Measurements from ENCODE around the gene TEX54.
"Not testable (repeated sequence)": the region's sequence is repeated elsewhere in the genome, so short reads cannot be mapped to it uniquely, and the experiment has no call there.

Gene TEX54

GRCh38 chr11:62854825-62855570 is 22.4 kb upstream of the TEX54 start:
- no peak for DNase-seq

- no peak for DNase-seq
These were observed 21.6 kb upstream of the TEX54 start for GRCh38 chr11:62854013-62854824.

GRCh38 chr11:62853279-62853965 is 20.8 kb upstream of the TEX54 start:
- DNase-seq: no peak

- no peak for DNase-seq
These were observed 20.0 kb upstream of the TEX54 start for GRCh38 chr11:62852523-62853188.

GRCh38 chr11:62851807-62852522 is 19.3 kb upstream of the TEX54 start:
- DNase-seq: no peak

- no peak for DNase-seq
These were observed 18.5 kb upstream of the TEX54 start for GRCh38 chr11:62850911-62851806.

- DNase-seq: no peak
These were observed 15.2 kb upstream of the TEX54 start for GRCh38 chr11:62847767-62848314.

- DNase-seq: no peak
These were observed 13.5 kb upstream of the TEX54 start for GRCh38 chr11:62846177-62846576.

DNA sequence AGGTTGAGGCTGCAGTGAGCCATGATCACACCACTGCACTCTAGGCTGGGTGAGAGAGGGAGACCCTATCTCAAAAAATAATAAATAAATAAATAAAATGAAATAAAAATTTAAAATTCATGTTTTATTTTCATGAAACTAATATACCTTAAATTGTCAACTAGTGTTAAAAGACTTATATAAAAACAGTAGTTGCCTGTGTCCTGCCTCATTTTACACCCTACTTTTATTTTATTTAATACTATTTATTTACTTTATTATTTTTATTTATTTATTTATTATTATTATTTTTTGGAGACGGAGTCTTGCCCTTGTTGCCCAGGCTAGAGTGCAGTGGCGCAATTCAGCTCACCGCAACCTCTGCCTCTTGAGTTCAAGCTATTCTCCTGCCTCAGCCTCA is 11.5 kb upstream of the TEX54 start:
- no peak for DNase-seq

- DNase-seq: no peak
These were observed 10.8 kb upstream of the TEX54 start for GRCh38 chr11:62843466-62843865.

GRCh38 chr11:62842891-62843290 is 10.2 kb upstream of the TEX54 start:
- not testable (repeated sequence) for DNase-seq

DNA sequence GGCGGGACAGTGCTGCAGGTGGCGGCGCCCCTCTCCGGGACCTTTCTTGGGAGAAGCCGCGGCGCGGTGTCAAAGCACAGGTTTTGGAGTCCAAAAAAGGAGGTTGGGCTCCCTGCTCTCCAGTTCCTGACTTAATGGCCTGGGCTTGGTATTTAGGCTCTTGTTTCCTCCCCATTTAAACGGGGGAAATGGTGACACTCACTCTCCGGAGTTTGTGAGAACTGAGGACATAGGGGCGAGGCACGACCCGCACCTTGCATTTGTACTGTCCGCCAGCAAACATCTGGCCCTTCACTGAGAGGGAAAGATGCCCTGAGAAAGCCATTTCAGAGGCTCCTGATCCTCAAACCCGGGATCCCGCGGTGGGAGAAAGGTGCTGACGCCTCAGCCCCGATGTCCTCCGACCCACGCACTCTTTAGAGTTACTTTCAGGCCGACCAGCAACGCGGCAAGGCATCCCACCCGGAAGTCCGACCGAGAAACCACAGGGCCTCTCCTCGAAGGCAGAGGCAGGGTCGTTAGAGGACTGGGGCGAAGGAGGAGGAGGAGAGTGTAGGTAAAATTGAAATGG is 9.6 kb upstream of the TEX54 start:
- no peak for DNase-seq

GRCh38 chr11:62841361-62842170 is 8.9 kb upstream of the TEX54 start:
- DNase-seq: no peak

DNA sequence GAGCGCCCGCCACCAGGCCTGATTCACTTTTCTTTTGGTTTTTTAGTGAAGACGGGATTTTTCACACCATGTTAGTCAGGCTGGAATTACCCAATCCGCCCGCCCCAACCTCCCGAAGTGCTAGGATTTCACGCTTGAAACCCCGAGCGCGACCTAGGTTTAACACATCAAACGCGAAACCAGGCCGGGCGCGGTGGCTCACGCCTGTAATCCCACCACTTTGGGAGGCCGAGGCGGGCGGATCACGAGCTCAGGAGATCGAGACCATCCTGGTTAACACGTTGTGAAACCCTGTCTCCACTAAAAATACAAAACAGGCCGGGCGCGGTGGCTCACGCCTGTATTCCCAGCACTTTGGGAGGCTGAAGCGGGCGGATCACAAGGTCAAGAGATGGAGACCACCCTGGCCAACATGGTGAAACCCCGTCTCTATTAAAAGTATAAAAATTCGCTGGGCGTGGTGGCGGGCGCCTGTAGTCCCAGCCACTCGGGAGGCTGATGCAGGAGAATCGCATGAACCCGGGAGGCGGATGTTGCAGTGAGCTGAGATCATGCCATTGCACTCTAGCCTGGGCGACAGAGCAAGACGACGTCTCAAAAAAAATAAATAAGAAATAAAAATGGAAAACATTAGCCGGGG is 8.2 kb upstream of the TEX54 start:
- DNase-seq: not testable (repeated sequence)

- DNase-seq: no peak
These were observed 6.7 kb upstream of the TEX54 start, which contains the start of gene WDR74 for GRCh38 chr11:62839050-62839945. Gene WDR74, minus strand, starts transcription at chr11:62839590. Its CDS starts 20 bp downstream, at chr11:62839570.

DNA sequence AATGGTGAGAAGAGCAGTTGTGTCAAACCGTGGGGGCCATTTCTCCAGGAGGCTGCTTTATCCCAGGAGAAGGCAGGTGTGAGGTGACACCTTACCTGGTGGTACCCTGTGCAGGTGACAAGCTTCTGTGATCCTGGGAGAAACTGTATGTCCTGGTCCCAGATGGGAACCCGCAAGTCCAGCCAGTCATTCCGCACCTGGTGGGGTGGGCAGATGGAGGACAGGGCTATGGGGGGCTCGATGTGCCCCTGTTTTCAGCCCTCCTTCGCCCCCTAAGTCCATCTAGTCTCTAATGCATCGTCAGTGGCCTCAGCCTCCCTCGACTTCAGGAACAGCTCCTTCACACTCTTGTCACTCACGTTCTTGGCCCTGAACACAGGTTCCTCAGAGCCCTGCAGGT is 2.7 kb upstream of the TEX54 start:
- no peak for DNase-seq

DNA sequence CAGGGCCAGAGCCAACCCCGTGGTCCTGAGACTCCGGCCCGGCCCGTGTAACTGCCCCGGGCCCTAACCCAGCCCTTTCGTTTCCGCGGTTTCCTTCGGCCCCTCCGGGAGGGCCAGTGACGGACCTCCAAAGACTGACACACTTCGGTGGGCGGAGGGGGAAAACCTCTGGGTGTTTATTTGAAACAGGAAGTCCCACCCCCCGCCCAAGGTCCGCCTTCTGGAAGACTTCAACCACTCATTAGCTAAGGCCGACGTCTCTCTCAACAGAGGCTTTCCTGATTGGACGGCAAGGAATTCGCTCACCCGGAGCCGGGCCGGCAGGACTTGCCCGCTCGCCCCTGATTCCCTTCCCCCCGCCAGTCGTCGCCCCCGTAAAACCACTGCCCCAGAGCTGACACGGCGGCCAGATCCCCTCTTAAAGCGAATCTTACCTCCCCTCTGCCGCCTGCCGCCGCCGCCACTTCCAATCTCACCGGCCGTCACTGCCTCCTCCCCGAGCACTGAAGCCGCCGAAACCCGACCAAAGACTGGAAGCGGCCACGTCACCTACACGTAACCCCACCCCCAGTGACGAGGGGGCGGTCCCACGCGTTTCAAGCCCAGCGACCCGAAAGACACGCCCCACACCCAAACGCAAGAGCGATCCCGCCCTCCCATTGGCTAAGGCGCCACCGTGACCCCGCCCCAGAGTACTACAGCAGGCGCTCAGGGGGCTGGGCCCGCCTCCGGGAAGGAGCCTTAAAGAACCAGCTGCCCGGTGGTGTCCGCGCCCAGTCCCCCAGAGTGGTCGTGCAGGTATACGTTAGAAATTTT is 913 bp downstream of the TEX54 start, which contains the start of gene STX5:
STX5 (minus strand) TSS at position 532 of the 816 bp plus-strand sequence. CDS start 808 bp downstream, outside the sequence.
- peak; percentile 78 for DNase-seq

Data from cortex of kidney (tissue), 1 donor.